GM21515 (cell line): ENCODE data around the gene GCM1.

Experiments
- ATAC-seq: cut with Tn5 transposase; IDR thresholded peaks from one replicate; pipeline ENCODE4 v1.9.1; 2021; ENCODE audit not compliant: unreplicated experiment

The GCM1 gene

DNA sequence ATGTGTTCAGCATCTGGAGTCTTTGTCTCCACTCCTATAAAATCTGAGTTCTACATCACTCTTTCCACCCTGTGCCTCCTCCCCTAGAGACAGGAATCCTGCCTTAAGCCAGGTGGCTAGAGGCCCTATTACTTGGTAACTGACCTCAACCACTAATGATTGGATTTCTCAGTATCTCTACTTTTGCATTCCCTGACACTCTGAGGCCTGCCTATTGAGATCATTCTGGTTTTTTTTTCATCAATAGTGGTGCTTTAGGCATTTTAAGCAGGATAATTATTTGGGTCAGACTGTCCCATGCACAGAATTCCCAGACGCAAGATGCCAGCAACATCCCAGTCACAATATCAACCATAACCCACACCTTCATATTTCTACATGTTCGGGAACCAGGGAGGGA, 3.9 kb upstream of the GCM1 start:
- ATAC-seq, result no peak

DNA sequence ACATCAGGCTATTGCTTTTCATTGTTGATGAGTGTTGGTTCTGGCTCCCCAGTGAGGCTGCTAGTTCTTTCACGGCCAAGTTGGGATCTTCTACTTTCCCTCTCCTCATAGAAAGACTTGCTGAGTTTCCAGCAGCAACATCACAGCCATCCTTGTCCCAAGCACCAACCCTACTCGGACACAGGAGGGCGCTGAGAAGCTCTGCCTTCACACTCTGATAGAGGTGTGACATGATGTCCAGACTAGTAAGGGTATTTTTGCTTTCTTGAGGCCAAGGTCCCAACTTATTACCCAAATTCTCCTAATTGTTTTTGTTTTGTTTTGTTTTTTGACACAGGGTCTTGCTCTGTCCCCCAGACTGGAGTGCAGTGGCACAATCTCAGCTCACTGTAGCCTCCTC, 3.0 kb upstream of the GCM1 start:
- no peak for ATAC-seq

DNA sequence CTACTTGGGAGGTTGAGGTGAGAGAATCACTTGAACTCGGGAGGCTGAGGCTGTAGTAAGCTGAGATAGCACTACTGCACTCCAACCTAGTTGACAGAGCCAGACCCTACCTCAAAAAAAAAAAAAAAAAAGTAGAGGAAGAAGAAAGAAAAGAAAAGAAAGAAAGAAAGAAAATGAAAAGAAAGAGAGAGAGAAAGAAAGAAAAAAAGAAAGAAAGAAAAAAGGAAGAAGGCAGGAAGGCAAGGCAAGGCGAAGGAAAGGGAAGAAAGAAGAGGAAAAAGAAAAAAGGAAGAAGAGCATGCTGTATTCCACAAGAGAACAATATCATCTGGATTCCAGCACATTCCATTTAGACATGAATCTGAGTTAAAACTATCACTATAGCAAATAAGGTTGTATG, 3.8 kb downstream of the GCM1 start:
- ATAC-seq, result no peak

DNA sequence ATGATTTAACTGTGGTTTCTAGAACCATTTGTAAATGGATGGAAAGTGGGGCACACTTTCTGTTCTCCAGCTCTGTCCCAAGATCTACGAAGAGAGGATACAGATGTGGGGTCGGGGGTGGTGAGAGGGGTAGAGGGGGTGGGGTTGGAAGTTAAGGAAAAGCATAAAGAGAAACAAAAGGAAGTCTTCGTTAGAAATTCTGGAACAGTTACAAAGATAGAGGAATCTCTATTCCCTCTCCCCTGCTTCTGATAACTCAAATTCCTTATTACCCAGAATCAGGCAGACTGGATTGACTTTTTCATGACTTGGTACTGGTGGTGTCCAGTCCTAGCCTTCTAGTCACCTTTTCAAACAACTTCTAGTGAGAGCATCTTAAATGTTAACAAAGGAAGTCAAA, 4.9 kb downstream of the GCM1 start:
- ATAC-seq, result no peak

- no peak for ATAC-seq
Observed at GRCh38 chr6:53142810-53143209, 5.8 kb downstream of the GCM1 start.

- ATAC-seq, result no peak
Observed at GRCh38 chr6:53139841-53140413, 8.7 kb downstream of the GCM1 start.

DNA sequence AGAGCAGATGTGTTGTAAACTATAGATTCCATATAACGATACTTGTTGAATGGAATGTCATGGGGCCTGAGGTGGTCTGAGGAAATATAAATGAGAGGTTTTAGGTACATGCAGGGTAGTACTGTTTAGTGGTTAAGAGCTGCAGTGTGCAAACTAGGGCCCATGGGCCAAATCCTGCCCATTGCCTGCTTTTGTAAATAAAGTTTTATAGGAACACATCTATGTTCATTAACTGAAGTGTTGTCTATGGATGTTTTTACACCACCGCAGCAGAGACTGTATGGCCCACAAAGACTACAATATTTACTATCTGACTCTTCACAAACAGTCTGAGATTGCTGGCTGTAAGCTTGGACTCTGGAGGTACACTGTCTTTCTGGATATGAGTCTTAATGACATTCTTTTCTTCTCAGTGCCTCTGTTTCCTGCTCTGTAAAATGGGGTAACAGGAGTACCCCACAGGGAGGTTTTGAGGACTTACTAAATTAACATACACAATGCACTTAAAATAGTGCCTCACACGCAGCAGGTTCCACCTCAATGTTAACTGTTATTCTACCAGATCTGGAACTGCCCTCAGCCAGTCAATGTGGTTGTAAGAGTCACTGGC, 12.5 kb downstream of the GCM1 start:
- no peak for ATAC-seq

- ATAC-seq, result no peak
Observed at GRCh38 chr6:53134601-53135235, 13.9 kb downstream of the GCM1 start.

GRCh38 chr6:53133961-53134360, 14.7 kb downstream of the GCM1 start:
- ATAC-seq, result no peak

GRCh38 chr6:53130569-53131290, 17.9 kb downstream of the GCM1 start:
- ATAC-seq, result no peak

GRCh38 chr6:53128842-53129241, 19.8 kb downstream of the GCM1 start:
- no peak for ATAC-seq

DNA sequence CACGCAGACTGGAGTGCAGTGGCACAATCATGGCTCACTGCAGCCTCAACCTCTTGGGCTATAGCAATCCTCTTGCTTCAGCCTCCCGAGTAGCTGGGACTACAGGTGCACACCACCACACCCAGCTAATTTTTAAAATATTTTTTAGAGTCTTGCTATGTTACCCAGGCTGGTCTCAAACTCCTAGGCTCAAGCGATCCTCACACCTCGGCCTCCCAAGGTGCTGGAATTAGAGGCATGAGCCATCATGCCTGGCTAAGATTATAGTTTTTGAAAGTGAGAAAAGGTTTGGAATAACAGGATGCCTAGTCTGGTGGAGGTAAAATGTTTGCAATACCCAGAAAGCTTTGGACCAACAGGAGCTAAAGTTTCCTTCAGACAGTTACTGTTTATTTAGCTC, 23.4 kb downstream of the GCM1 start:
- ATAC-seq, result no peak

GRCh38 chr6:53124131-53124800, 24.4 kb downstream of the GCM1 start:
- ATAC-seq, result no peak

GRCh38 chr6:53119772-53120409, 28.8 kb downstream of the GCM1 start:
- no peak for ATAC-seq

DNA sequence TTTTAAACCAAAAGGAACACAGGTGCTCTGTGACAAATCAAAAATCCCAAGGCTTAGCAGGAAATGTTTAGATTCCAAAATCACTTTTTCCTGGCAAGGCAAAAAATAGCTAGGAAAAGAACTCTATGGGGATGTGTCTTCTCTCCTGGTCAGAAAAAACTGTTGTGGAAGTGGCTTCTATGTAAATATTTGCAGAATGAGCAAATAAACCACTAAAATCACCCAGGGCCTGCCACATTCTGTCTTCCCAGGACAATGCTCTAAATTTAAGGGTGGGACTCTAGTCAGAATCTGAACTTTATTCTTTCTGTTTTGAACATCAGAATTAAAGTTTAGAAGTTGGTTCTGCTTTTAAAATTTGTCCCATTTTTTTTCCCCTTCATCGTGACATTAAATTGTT, 29.3 kb downstream of the GCM1 start:
- no peak for ATAC-seq

DNA sequence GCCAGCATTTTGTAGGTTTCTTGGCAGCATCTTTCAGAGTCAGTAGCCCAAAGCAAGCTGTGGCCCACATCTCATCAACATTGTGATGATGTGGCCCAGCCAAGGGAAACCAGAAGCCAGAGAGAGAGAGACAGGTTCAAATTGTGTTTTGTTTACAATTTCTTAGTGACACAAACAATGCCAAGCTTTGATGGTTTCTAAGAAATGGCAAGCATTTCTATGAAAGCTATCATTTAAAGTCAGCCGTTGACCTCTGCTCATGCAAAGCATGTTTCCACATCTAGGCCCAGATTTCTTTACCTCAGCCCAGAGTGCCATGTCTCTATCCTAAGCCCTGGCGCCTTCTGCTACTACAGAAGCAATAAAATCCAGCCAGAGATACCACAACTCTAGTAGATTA, 32.9 kb downstream of the GCM1 start:
- ATAC-seq, result no peak

- no peak for ATAC-seq
Observed at GRCh38 chr6:53115113-53115512, 33.5 kb downstream of the GCM1 start.

- ATAC-seq, result no peak
Observed at GRCh38 chr6:53113742-53114141, 34.9 kb downstream of the GCM1 start.

DNA sequence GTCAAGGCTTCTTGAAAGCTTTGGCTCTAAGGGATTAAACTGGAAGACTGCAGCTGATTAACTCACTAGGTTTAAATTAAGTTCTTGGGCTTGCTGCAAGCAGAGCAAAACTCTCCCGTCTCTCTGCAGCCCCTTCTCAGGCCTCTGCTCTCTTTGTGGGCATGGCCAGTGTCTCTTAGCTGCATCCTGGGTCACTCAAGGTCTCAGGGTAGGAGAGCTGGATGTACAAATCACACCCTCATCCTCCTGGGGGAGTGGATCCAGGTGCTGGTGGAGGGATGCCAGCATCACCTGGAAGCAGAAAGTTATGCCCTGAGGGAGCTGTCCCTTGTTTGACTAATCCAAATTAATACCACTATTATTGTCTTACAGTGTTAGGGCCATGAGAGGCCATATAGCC, 35.8 kb downstream of the GCM1 start:
- no peak for ATAC-seq

- ATAC-seq, result no peak
Observed at GRCh38 chr6:53112404-53112803, 36.2 kb downstream of the GCM1 start.

GRCh38 chr6:53111865-53112264, 36.8 kb downstream of the GCM1 start:
- no peak for ATAC-seq
